ENCODE measurements around the gene IL4I1.

The IL4I1 gene

GRCh38 chr19:49848938-49849337 lies 47.7 kb downstream of the IL4I1 start:
- FAIRE-seq: no peak

GRCh38 chr19:49847731-49848696 lies 48.7 kb downstream of the IL4I1 start:
- FAIRE-seq: no peak

DNA sequence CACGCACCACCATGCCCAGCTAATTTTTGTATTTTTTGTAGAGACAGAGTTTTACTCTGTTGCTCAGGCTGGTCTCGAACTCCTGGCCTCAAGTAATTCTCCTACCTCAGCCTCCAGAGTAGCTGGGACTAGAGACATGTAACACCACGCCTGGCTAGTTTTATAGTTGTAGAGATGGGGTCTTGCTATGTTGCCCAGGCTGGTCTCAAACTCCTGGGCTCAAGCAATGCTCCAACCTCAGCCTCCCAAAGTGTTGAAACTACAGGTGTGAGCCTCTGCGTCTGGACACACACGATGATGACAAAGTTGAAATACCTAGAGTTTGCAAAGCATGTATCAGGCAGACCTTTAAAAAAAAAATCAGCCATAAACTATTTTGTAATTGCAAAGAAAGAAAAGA lies 50.3 kb downstream of the IL4I1 start:
- FAIRE-seq: no peak

DNA sequence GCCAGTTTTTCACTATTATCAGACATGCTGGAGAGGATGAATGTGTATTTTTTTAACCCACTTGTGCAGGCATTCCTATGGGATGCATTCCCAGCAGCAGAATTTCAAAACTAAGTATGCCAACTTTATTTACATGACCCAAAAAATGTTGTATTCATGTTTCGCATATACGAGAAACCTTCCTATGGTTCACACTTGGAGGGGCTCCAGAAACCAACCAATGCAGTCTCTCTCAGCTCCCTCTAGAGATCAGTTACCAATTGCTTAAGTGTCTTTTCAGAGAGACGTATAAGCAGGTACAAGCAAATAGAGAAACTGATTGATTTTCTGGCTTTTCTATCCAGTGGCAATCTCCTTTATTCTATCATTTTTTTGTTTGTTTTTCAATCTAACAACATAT lies 51.3 kb downstream of the IL4I1 start:
- no peak for FAIRE-seq

DNA sequence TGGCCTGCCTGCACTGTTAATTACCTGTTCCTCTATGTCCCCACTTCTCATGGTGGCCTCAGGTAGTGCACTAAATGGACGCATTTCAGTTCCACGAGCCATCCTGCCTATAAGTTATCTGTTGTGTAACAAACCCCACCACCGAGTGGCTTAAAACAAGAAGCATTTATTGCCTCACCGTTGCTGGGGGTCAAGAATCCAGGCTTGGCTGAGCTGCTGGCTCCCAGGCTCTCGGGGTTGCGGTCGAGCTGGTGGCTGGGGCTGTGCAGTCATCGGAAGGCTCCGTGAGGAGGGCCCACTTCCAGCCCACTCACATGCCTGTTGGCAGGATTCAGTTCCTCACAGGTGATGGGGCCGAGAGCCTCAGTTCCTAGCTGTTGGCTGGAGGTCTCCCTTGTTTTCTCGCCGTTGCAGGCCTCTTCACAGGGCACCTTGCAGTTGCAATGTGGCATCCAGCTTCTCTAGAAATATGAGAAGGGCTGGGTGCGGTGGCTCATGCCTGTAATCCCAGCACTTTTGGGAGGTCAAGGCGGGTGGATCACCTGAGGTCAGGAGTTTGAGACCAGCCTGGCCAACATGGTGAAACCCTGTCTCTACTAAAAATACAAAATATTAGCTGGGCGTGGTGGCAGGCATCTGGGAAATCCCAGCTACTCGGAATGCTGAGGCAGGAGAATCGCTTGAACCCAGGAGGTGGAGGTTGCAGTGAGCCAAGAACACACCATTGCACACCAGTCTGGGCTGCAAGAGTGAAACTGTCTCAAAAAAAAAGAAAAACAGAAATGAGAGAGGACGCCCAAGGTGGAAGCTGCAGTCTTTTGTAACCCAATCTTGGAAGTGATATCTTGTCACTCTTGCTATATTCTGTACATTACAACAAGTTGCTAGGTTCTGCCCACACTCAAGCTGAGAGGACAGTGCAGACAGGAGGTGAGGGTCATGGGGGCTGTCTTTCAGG lies 52.3 kb downstream of the IL4I1 start:
- no peak for FAIRE-seq

DNA sequence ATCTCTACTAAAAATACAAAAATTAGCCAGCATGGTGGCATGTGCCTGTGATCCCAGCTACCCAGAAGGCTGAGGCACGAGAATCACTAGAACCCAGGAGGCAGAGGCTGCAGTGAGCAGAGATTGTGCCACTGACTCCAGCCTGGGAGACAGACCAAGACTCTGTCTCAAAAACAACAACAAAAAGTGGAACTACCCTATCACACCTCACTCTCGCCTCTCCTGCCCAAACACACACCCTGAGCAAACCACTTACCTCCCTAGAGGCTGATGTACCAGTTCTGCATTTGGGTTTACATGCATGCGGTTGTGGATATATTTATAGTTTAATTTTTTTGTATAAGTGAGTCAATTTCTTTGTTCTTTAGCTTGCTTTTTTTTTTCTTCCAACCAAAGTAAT lies 53.4 kb downstream of the IL4I1 start:
- FAIRE-seq: no peak

DNA sequence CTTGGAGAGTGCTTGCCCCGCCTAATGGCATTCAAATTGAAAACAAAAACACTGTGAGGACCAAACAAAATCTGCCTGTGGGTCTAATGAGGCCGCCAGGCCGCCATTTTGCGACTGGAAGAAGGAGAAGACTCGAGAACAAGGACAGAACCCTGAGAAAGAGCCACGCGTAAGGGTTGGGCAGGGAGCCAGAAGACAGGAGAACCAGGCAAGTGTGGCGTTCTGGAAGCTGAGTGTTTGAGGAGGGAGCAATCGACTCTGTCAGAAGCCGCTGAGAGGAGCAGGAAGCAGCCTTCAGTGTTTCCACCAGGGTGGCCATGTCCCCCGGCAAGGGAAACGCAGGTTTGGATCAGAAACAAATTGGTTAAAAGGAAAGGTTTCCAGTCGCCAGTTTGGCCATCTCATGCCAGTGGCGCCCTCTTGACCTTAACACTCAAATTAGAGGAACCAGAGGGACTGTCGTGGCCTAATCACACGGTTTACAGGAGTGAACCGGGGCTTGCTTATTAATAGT lies 55.9 kb downstream of the IL4I1 start:
- FAIRE-seq: no peak

DNA sequence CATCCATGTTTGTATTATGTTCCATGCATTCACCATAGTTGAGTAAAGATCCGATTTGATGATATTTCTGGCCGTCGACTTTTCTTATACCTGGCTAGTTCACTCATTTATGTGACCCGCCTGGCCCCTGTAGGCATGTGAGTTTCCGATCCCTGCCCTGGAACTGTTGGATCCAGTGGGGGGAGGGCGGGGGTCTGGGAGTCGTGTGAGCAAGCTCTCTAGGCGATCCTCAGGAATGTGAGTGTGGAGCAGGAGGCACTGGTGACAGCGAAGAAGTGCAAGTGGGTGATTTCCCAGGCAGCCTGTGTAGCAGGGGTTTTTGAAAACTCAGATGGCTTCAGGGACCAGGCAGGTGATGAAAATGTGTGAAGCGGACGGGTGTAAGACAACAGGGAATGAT lies 56.4 kb downstream of the IL4I1 start:
- no peak for FAIRE-seq

DNA sequence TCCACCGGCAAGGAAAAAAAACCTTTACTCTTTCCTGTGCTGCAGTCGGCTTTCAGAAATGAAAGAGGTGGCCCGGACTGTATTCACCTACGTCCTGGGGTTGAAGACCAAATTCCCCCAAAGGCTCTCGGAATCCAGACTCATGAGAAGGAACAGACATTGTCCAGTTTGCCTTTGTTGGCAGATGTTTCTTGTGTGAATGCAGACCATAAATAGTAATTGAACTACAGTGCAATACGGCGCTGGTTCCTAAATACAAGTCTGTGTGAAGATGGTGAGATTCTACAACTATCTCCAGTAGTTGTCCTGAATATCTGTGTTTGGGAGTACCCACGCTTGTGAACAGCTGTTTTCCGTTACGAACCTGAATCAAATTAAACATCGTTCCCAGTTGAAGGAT lies 57.0 kb downstream of the IL4I1 start:
- FAIRE-seq: no peak

Measured in TTC549 (cell line).